HG03575 (cell line): ENCODE measurements around the gene HESX1.

ENCODE experiments used
- ATAC-seq: cut with Tn5 transposase; IDR thresholded peaks from one replicate; pipeline ENCODE4 v1.9.1; 2021; ENCODE audit not compliant: unreplicated experiment, insufficient number of reproducible peaks, low FRiP score; ENCODE audit errors: extremely low read depth

The HESX1 gene

GRCh38 chr3:57169872-57170623 lies 29.7 kb downstream of the HESX1 start:
- ATAC-seq: no peak

GRCh38 chr3:57169108-57169507 lies 30.7 kb downstream of the HESX1 start:
- no peak for ATAC-seq

GRCh38 chr3:57168151-57168550 lies 31.6 kb downstream of the HESX1 start:
- ATAC-seq: no peak

GRCh38 chr3:57166660-57167059 lies 33.1 kb downstream of the HESX1 start:
- ATAC-seq: no peak

- no peak for ATAC-seq
Measured at GRCh38 chr3:57165641-57166040, 34.1 kb downstream of the HESX1 start.

GRCh38 chr3:57164657-57165573 lies 34.9 kb downstream of the HESX1 start, which contains the start of gene IL17RD:
Gene IL17RD (minus strand): TSS chr3:57165353. CDS start chr3:57165286, 67 bp downstream.
- no peak for ATAC-seq

GRCh38 chr3:57164217-57164656 lies 35.5 kb downstream of the HESX1 start:
- no peak for ATAC-seq

- no peak for ATAC-seq
Measured at GRCh38 chr3:57163751-57164150, 36.0 kb downstream of the HESX1 start.

GRCh38 chr3:57161915-57162314 lies 37.9 kb downstream of the HESX1 start:
- ATAC-seq: no peak

- no peak for ATAC-seq
Measured at GRCh38 chr3:57160765-57161538, 38.8 kb downstream of the HESX1 start.

- no peak for ATAC-seq
Measured at GRCh38 chr3:57160076-57160764, 39.6 kb downstream of the HESX1 start.

GRCh38 chr3:57158813-57159738 lies 40.7 kb downstream of the HESX1 start:
- no peak for ATAC-seq

- no peak for ATAC-seq
Measured at GRCh38 chr3:57158325-57158724, 41.5 kb downstream of the HESX1 start.

GRCh38 chr3:57157545-57157944 lies 42.2 kb downstream of the HESX1 start:
- no peak for ATAC-seq

- no peak for ATAC-seq
Measured at GRCh38 chr3:57155310-57155643, 44.5 kb downstream of the HESX1 start.

GRCh38 chr3:57154470-57155309 lies 45.1 kb downstream of the HESX1 start:
- ATAC-seq: no peak
